ENCODE results near the gene TCL1B. TPM values are rescaled to one million over a fixed set of nuclear protein-coding genes. Genes with fewer than 3 reads are reported as not detected.

Gene TCL1B, protein sequence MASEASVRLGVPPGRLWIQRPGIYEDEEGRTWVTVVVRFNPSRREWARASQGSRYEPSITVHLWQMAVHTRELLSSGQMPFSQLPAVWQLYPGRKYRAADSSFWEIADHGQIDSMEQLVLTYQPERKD
- not detected for total RNA-seq

GRCh38 chr14:95685978-95686922 is at the start of gene TCL1B:
TSS of gene TCL1B (plus strand) at chr14:95686426. CDS start at chr14:95686468, 42 bp downstream.
- Mint-ChIP-seq H3K27me3 (peaks cover 20% of the 10 kb centered on the region), H3K27ac (no peak within 1 kb of the TSS), H3K4me1 (no peaks in the 10 kb centered on the region), H3K4me3 (no peak within 1 kb of the TSS), H3K9me3 (no peaks in the 10 kb centered on the region), H3K36me3 (ENCODE audit: low read depth) (no peaks in the 10 kb centered on the region)
- no peak for ATAC-seq (replicated peaks)

DNA sequence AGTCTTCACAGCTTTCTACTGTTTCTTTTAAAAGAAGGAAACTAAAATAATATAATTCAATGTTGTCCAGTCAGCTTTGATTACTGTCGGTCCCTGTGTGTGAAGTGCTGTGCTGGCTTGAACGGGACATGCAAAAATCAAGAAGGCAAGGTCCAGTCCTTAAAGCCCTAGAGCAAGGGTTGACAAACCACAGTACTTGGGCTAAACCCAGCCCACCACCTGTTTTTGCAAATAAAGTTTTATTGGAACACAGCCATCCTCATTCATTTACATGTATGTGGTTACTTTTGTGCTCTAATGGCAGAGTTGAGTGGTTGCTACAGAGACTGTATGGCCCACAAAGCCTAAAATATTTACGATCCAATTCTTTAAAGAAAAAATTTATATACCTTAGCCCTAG is 41.2 kb upstream of the TCL1B start:
- Mint-ChIP-seq H3K4me1 (no peaks in the 10 kb centered on the region), H3K4me3 (no peak overlapping the region), H3K36me3 (ENCODE audit: low read depth) (no peaks in the 10 kb centered on the region), H3K27ac (no peak overlapping the region), H3K9me3 (peaks cover 3% of the 10 kb centered on the region), H3K27me3 (peaks cover 7% of the 10 kb centered on the region)
- no peak for ATAC-seq (replicated peaks)

DNA sequence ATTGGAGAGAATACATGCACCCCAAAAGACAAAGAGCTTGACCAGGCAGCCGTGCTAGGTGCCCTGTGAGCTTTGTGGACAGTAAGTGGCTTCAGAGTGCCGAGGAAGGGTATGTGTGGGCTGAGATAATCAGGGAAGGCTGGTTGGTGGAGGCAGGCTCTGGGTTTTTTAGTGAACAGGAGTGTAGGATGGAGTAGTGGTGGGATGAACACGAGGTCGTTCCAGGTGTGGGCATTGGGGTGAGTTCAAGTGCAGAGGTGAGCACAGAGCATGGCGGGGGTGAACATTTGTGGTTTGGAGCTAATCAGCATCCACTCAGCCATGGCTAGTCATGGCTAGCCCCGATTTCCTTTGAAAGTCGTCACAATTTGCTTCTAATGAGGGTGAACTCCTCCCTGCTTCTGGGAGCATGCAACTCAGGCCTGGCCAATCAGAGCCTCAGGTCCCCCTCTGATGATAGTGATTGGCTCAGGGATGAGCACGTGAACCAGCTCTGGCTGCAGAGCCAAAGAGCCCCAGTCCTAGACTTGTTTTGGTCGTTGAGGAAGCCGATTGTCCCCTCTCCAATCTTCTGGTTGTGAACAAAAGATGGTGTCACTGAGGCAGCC is 40.7 kb upstream of the TCL1B start:
- H3K4me3 Mint-ChIP-seq, result no peak overlapping the region
- H3K27me3 Mint-ChIP-seq, result peaks cover 7% of the 10 kb centered on the region
- no peak overlapping the region for H3K27ac Mint-ChIP-seq
- no peak for ATAC-seq (replicated peaks)
- H3K36me3 Mint-ChIP-seq (ENCODE audit: low read depth), result no peaks in the 10 kb centered on the region
- no peaks in the 10 kb centered on the region for H3K4me1 Mint-ChIP-seq
- H3K9me3 Mint-ChIP-seq, result peaks cover 3% of the 10 kb centered on the region

- Mint-ChIP-seq H3K4me3 (no peak overlapping the region), H3K4me1 (no peaks in the 10 kb centered on the region), H3K27ac (no peak overlapping the region), H3K36me3 (ENCODE audit: low read depth) (no peaks in the 10 kb centered on the region), H3K27me3 (peaks cover 7% of the 10 kb centered on the region), H3K9me3 (peaks cover 3% of the 10 kb centered on the region)
- ATAC-seq (replicated peaks), result no peak
These were observed 38.3 kb upstream of the TCL1B start for GRCh38 chr14:95647926-95648325.

DNA sequence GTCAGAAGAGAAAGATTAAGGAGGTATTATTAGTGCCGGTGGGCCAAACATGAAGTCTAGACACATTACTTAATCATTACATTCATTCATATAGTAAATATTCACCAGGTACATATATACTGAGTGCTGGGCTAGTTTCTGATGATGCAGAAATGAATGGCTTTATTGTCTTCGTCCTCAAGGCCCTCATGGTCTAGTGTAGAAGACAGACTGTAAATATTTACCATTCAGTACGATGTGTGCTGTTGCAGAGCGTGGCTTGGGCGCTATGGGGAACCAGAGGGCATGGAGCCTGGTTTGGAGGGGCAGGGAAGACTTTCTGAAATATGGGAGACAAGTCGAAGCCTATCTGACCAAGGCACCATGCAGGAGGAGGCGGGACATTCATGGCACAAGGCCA is 37.0 kb upstream of the TCL1B start:
- Mint-ChIP-seq H3K9me3 (peaks cover 3% of the 10 kb centered on the region), H3K36me3 (ENCODE audit: low read depth) (no peaks in the 10 kb centered on the region), H3K4me1 (no peaks in the 10 kb centered on the region), H3K27me3 (peaks cover 7% of the 10 kb centered on the region), H3K27ac (no peak overlapping the region), H3K4me3 (no peak overlapping the region)
- ATAC-seq (replicated peaks), result no peak

DNA sequence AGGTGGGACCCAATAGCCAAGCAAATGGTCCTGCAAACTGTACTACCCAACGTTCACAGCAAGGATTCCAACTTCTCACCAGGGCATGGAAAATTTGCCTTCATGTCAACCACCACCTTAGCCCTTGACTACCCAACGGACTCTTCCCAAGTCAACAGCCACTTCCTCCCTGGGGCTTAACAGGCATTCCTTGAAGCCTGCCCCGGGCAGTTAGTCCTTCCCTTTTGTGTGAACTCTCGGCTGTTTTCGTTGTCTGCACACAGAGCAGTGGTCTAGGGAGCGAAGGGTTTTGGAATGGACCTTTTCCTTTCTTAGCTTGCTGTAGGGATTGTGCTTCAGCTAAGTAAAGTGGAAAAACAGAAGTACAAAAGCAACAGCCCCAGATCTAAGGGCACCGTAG is 35.2 kb upstream of the TCL1B start:
- H3K27me3 Mint-ChIP-seq, result peaks cover 7% of the 10 kb centered on the region
- no peak for ATAC-seq (replicated peaks)
- no peak overlapping the region for H3K4me3 Mint-ChIP-seq
- peaks cover 6% of the 10 kb centered on the region for H3K4me1 Mint-ChIP-seq
- H3K9me3 Mint-ChIP-seq, result peaks cover 3% of the 10 kb centered on the region
- H3K27ac Mint-ChIP-seq, result no peak overlapping the region
- no peaks in the 10 kb centered on the region for H3K36me3 Mint-ChIP-seq (ENCODE audit: low read depth)

GRCh38 chr14:95651821-95652583 is 34.2 kb upstream of the TCL1B start:
- peaks cover 9% of the 10 kb centered on the region for H3K27me3 Mint-ChIP-seq
- no peaks in the 10 kb centered on the region for H3K36me3 Mint-ChIP-seq (ENCODE audit: low read depth)
- H3K9me3 Mint-ChIP-seq, result peaks cover 3% of the 10 kb centered on the region
- peaks cover 6% of the 10 kb centered on the region for H3K4me1 Mint-ChIP-seq
- no peak overlapping the region for H3K4me3 Mint-ChIP-seq
- no peak for ATAC-seq (replicated peaks)
- H3K27ac Mint-ChIP-seq, result no peak overlapping the region

DNA sequence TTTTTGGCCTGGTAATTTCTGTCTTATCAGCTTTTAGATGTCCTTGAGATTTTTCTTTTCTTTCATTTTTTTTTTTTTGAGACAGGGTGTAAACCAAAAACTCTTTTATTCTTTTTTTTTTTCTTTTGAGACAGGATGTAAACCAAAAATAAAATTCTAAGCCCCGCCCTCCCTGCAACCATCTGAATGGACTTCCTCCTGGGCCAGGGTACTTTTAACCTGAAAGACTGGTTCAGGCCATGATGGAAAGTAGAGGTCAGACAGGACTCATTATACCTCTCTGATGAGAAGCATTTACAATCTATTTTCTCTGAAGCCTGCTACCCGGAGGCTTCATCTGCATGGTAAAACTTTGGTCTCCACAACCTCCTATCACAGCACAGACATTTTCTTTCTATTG is 33.5 kb upstream of the TCL1B start:
- Mint-ChIP-seq H3K9me3 (peaks cover 3% of the 10 kb centered on the region), H3K27me3 (peaks cover 12% of the 10 kb centered on the region), H3K27ac (no peak overlapping the region), H3K4me3 (no peak overlapping the region), H3K36me3 (ENCODE audit: low read depth) (no peaks in the 10 kb centered on the region), H3K4me1 (peaks cover 6% of the 10 kb centered on the region)
- no peak for ATAC-seq (replicated peaks)

GRCh38 chr14:95655461-95655860 is 30.8 kb upstream of the TCL1B start:
- Mint-ChIP-seq H3K9me3 (no peaks in the 10 kb centered on the region), H3K4me1 (peaks cover 6% of the 10 kb centered on the region), H3K27me3 (peaks cover 9% of the 10 kb centered on the region), H3K36me3 (ENCODE audit: low read depth) (no peaks in the 10 kb centered on the region), H3K4me3 (no peak overlapping the region), H3K27ac (no peak overlapping the region)
- ATAC-seq (replicated peaks), result no peak

- Mint-ChIP-seq H3K36me3 (ENCODE audit: low read depth) (no peaks in the 10 kb centered on the region), H3K4me1 (peaks cover 6% of the 10 kb centered on the region), H3K4me3 (no peak overlapping the region), H3K9me3 (no peaks in the 10 kb centered on the region), H3K27me3 (peaks cover 12% of the 10 kb centered on the region), H3K27ac (no peak overlapping the region)
- ATAC-seq (replicated peaks), result no peak
These were observed 29.6 kb upstream of the TCL1B start for GRCh38 chr14:95656634-95657033.

GRCh38 chr14:95657454-95657853 is 28.8 kb upstream of the TCL1B start:
- H3K4me1 Mint-ChIP-seq, result peaks cover 6% of the 10 kb centered on the region
- H3K27ac Mint-ChIP-seq, result no peak overlapping the region
- no peak overlapping the region for H3K4me3 Mint-ChIP-seq
- no peak for ATAC-seq (replicated peaks)
- H3K9me3 Mint-ChIP-seq, result no peaks in the 10 kb centered on the region
- H3K36me3 Mint-ChIP-seq (ENCODE audit: low read depth), result no peaks in the 10 kb centered on the region
- peaks cover 12% of the 10 kb centered on the region for H3K27me3 Mint-ChIP-seq

DNA sequence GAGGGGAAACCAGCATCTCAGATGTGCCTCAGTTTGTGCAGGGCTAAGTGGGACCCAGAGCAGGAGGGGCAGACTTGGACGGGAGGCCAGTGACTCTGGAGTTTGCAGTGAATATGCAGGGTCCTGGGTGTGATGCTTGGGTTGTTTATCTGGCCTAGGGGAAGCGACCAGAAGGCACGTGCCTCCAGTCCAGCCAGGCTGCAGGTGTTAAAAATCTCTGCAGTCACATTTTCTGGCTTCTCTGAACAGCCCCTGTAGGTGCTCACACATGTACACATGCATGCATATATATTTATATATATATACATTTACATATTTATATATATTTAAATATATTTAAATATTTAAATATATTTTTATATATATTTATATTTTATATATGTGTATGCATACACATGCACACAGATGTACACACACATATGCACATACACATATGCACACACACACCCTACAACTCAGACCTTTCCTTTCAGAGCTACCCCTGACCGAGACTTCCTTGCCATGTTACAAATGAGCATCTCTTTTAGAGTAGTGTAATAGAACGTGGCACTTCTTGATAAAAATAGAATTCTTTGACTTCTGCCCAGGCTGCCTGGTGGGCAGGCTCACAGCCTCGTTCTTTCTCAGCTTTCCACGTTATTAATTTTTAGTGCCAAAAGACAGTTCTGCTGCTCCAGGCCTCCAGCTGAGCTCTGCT is 26.8 kb upstream of the TCL1B start:
- ATAC-seq (replicated peaks), result no peak
- H3K9me3 Mint-ChIP-seq, result no peaks in the 10 kb centered on the region
- no peaks in the 10 kb centered on the region for H3K36me3 Mint-ChIP-seq (ENCODE audit: low read depth)
- H3K27me3 Mint-ChIP-seq, result peaks cover 12% of the 10 kb centered on the region
- peaks cover 6% of the 10 kb centered on the region for H3K4me1 Mint-ChIP-seq
- no peak overlapping the region for H3K4me3 Mint-ChIP-seq
- no peak overlapping the region for H3K27ac Mint-ChIP-seq

DNA sequence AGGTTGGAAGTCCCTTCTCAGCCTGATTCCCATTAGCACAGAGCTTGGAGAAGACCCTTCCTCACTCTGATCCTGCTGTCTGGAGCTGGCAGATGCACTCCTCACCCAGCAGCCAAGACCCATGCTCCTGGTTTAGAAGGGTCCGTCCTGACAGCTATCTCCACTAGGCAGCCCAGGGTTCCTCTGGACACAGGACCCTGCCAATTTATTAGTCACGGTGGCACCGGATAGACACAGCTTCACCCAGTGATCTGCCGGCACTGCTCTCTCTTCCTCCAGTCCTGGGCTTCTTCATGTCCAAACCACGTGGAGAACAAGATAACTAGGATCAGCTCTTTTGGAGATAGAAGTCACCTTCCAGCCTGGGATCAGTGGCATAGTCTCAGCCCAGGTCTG is 26.2 kb upstream of the TCL1B start:
- no peak overlapping the region for H3K4me3 Mint-ChIP-seq
- peaks cover under 1% of the 10 kb centered on the region for H3K4me1 Mint-ChIP-seq
- no peak for ATAC-seq (replicated peaks)
- H3K36me3 Mint-ChIP-seq (ENCODE audit: low read depth), result no peaks in the 10 kb centered on the region
- peaks cover 12% of the 10 kb centered on the region for H3K27me3 Mint-ChIP-seq
- H3K27ac Mint-ChIP-seq, result no peak overlapping the region
- H3K9me3 Mint-ChIP-seq, result no peaks in the 10 kb centered on the region

Data from activated T-helper 17 cell treated with anti-CD3 and anti-CD28 coated beads, Interleukin-2, amount 50 U/mL, for 72 hours (primary cell).